GM23338 (cell line): ENCODE data around the gene NFIC. TPM values are rescaled to one million over a fixed set of nuclear protein-coding genes. Genes with fewer than 3 reads are reported as not detected.

Source experiments
- ATAC-seq: fragments of 200-7000 bp; cut with Tn5 transposase; 3 replicates; pipeline ENCODE4 v1.9.1; 2020
- DNase-seq: peaks from one replicate; pipeline ENCODE4 v3.0.0-alpha.2; 2015; ENCODE audit warnings: low spot score
- H2AFZ ChIP-seq: fragments of 200-600 bp; sonication (generic); 2 replicates; pipeline ENCODE4 v1.8.0; 2016; ENCODE audit warnings: antibody characterized with exemption, mild to moderate bottlenecking, moderate library complexity
- H3F3A ChIP-seq: fragments of 200-600 bp; sonication (generic); replicated peaks from 2 replicates; pipeline ENCODE4 v1.8.0; 2017; ENCODE audit warnings: antibody characterized with exemption, mixed run types, low read depth
- H3K27ac ChIP-seq: fragments of 200-600 bp; sonication (generic); 2 replicates; pipeline ENCODE4 v1.6.1; 2016; ENCODE audit warnings: low read depth
- H3K27me3 ChIP-seq: fragments of 200-600 bp; sonication (generic); 2 replicates; pipeline ENCODE4 v1.8.0; 2016; ENCODE audit warnings: mild to moderate bottlenecking, mixed run types, moderate library complexity; ENCODE audit not compliant: insufficient read depth
- H3K36me3 ChIP-seq: fragments of 200-600 bp; sonication (generic); 2 replicates; pipeline ENCODE4 v1.8.0; 2016; ENCODE audit warnings: mild to moderate bottlenecking; ENCODE audit not compliant: insufficient read depth
- H3K4me1 ChIP-seq: fragments of 200-600 bp; sonication (generic); 2 replicates; pipeline ENCODE4 v1.8.0; 2016; ENCODE audit warnings: mild to moderate bottlenecking, moderate library complexity; ENCODE audit not compliant: insufficient read depth
- H3K4me2 ChIP-seq: fragments of 200-600 bp; sonication (generic); 2 replicates; pipeline ENCODE4 v1.7.1; 2017; ENCODE audit warnings: mixed run types
- H3K4me3 ChIP-seq: fragments of 200-600 bp; sonication (generic); 2 replicates; pipeline ENCODE4 v1.6.1; 2016; ENCODE audit warnings: mixed run types
- H3K79me2 ChIP-seq: fragments of 200-600 bp; sonication (generic); replicated peaks from 2 replicates; pipeline ENCODE4 v1.8.0; 2017; ENCODE audit warnings: mild to moderate bottlenecking; ENCODE audit not compliant: insufficient read depth
- H3K9me2 ChIP-seq: fragments of 200-600 bp; sonication (generic); 2 replicates; pipeline ENCODE4 v1.8.0; 2017; ENCODE audit not compliant: insufficient read depth
- H4K20me1 ChIP-seq: fragments of 200-600 bp; sonication (generic); replicated peaks from 2 replicates; pipeline ENCODE4 v1.8.0; 2017; ENCODE audit warnings: mild to moderate bottlenecking; ENCODE audit not compliant: insufficient read depth
- H3K27ac Mint-ChIP-seq: 2 replicates; pipeline ENCODE4 v1.8.0; 2020; ENCODE audit warnings: inconsistent platforms, mild to moderate bottlenecking, moderate library complexity, mixed read lengths
- H3K27me3 Mint-ChIP-seq: 3 replicates; pipeline ENCODE4 v1.8.0; 2022; ENCODE audit warnings: low read depth, mild to moderate bottlenecking, moderate library complexity, mixed read lengths, inconsistent platforms; ENCODE audit not compliant: insufficient read depth, poor library complexity
- H3K36me3 Mint-ChIP-seq: 3 replicates; pipeline ENCODE4 v1.8.0; 2021; ENCODE audit warnings: low read depth, mild to moderate bottlenecking, inconsistent platforms, moderate library complexity, mixed read lengths
- H3K4me1 Mint-ChIP-seq: 3 replicates; pipeline ENCODE4 v1.8.0; 2020; ENCODE audit warnings: mild to moderate bottlenecking, inconsistent platforms, mixed read lengths
- H3K4me3 Mint-ChIP-seq: 3 replicates; pipeline ENCODE4 v1.8.0; 2021; ENCODE audit warnings: moderate library complexity, mild to moderate bottlenecking, inconsistent platforms, mixed read lengths
- H3K9me3 Mint-ChIP-seq: 3 replicates; pipeline ENCODE4 v1.8.0; 2020; ENCODE audit warnings: moderate library complexity, mild to moderate bottlenecking, inconsistent platforms, mixed read lengths
- CTCF ChIP-seq, 2 experiments: fragments of 200-600 bp in 1 of 2; sonication (generic) in 1 of 2; conservative IDR thresholded peaks; 2 replicates each; pipeline versions ENCODE4 v1.5.1 to v1.6.1; 2016 to 2017; ENCODE audit warnings: antibody characterized with exemption in 2 of 2, low read depth in 2 of 2, mild to moderate bottlenecking in 2 of 2, moderate library complexity in 1 of 2
- ETS1 ChIP-seq: IDR thresholded peaks from 2 replicates; pipeline ENCODE4 v1.6.1; 2016; ENCODE audit warnings: antibody characterized with exemption
- EZH2phosphoT487 ChIP-seq: fragments of 200-600 bp; sonication (generic); IDR thresholded peaks from one replicate; pipeline ENCODE4 v1.8.1; 2018; ENCODE audit warnings: antibody characterized with exemption; ENCODE audit not compliant: unreplicated experiment
- JUNB ChIP-seq: IDR thresholded peaks from one replicate; pipeline ENCODE4 v1.6.1; 2016; ENCODE audit warnings: antibody characterized with exemption; ENCODE audit not compliant: unreplicated experiment
- POLR2AphosphoS5 ChIP-seq: IDR thresholded peaks from 2 replicates; pipeline ENCODE4 v1.6.1; 2016; ENCODE audit warnings: antibody characterized with exemption, low read depth
- STAT1 ChIP-seq: IDR thresholded peaks from one replicate; pipeline ENCODE4 v1.6.1; 2016; ENCODE audit warnings: antibody characterized with exemption; ENCODE audit not compliant: unreplicated experiment
- ZNF462 ChIP-seq: fragments of 250-450 bp; sonication (Bioruptor Pico); IDR thresholded peaks from 2 replicates; pipeline ENCODE4 v1.5.0; 2020; ENCODE audit warnings: mild to moderate bottlenecking, moderate library complexity
- polyA plus RNA-seq: library from polyadenylated mRNA; unstranded; fragments of >200 nt; fragmentation: Nextera tagmentation; extraction: Ambion mirVana; gene quantifications from 2 replicates; pipeline ENCODE4 v1.2.1, GENCODE V29; 2016
- total RNA-seq: library from RNA; depleted of rRNA; stranded (reverse); fragments of >200 nt; shearing (Covaris generic); gene quantifications from 2 replicates; pipeline ENCODE4 v1.2.3, GENCODE V29; 2014

NFIC gene
- total and polyA plus RNA-seq, 2 experiments from 2014 or later = 1.3 to 5.3 TPM

DNA sequence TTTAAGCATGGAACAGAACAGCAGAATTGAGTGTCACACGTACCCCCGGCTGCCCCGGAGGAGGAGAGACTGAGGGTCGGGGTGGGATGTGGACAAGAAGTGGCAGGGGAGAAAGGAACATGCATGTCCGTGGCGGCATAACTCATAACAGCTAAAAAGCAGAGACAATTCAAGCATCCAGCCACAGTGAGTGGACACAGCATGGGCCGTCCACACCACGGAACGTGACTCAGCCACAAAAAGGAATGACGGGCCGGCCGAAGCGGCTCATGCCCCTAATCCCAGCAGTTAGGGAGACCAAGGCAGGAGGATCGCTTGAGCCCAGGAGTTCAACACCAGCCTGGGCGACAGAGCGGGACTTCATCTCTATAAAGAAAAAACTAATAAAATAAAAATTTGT is 126.5 kb downstream of the NFIC start (continued):
- TF ChIP-seq ZNF462 (CRISPR knock-in tag) (no peak), STAT1 (no peak), JUNB (no peak), CTCF (conservative IDR thresholded peaks at IDR 0.05; ENCODE audit: low read depth in 2 of 2) (no peak), ETS1 (no peak), POLR2AphosphoS5 (no peak)

DNA sequence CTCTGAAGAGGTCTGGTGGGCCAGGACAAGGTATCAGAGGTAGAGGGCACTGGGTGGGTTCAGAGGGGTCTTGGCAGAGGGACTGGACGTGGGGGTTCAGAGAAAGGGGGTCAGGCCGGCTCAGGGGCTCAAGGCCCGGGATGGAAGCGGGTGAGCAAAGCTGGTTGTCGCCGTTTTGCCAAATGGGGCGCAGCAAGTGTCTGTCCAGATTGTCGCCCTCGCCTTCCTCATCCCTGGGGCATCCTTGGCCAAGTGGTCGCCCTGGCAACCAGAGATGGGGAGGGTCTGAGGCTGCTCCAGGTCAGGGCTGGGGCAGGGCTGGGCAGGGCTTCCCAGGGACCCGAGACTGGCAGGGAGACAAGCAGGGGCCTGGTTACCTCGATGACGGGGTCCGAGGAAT is 127.3 kb downstream of the NFIC start:
- Mint-ChIP-seq H3K4me3 (no peak overlapping the region), H3K9me3 (no peaks in the 10 kb centered on the region; the same call in 2 of the 3 replicates), H3K27me3 (peaks cover 8% of the 10 kb centered on the region), H3K27ac (no peak overlapping the region), H3K36me3 (peaks cover 47% of the 10 kb centered on the region), H3K4me1 (no peaks in the 10 kb centered on the region)
- H2AFZ ChIP-seq = no peak overlapping the region
- H3K79me2 ChIP-seq = peaks cover 11% of the 10 kb centered on the region
- no peaks in the 10 kb centered on the region for H3K4me1 ChIP-seq
- no peaks in the 10 kb centered on the region for H3K9me2 ChIP-seq
- no peak overlapping the region for H3K4me3 ChIP-seq
- no peaks in the 10 kb centered on the region for H4K20me1 ChIP-seq
- no peak overlapping the region for H3K27ac ChIP-seq
- peaks cover 5% of the 10 kb centered on the region; the same call in 1 of the 2 replicates for H3K36me3 ChIP-seq
- peak; percentile 9; the same call in 1 of the 3 replicates for ATAC-seq
- H3K4me2 ChIP-seq = no peak overlapping the region
- 0 out of 2 replicates have a peak, but pooled peaks cover 4% of the 10 kb centered on the region for H3F3A ChIP-seq
- no peak for DNase-seq
- H3K27me3 ChIP-seq = no peaks in the 10 kb centered on the region
- TF ChIP-seq ZNF462 (CRISPR knock-in tag) = no peak
- TF ChIP-seq JUNB = no peak
- no peak for TF ChIP-seq EZH2phosphoT487
